Neural cell (in vitro differentiated cells): Measurements from ENCODE around the gene SLC11A2. TPM values are rescaled to one million over a fixed set of nuclear protein-coding genes. Genes with fewer than 3 reads are reported as not detected.

Experiments
- H2AFZ ChIP-seq: fragments of 200-600, 300-800 bp; sonication (generic), shearing (Covaris generic); 2 replicates; pipeline ENCODE4 v1.6.0; 2014; ENCODE audit warnings: low read depth, mild to moderate bottlenecking, antibody characterized with exemption, low read length, moderate library complexity
- H3F3A ChIP-seq: fragments of 200-600 bp; shearing (Covaris generic); 2 replicates; pipeline ENCODE4 v1.6.1; 2016; ENCODE audit warnings: mild to moderate bottlenecking, moderate library complexity, mixed read lengths, antibody characterized with exemption, low read length; ENCODE audit not compliant: insufficient read depth, poor library complexity, severe bottlenecking
- H3K27ac ChIP-seq: fragments of 200-600, 300-800 bp; sonication (generic), shearing (Covaris generic); 2 replicates; pipeline ENCODE4 v1.5.1; 2014; ENCODE audit warnings: mild to moderate bottlenecking, low read length, moderate library complexity
- H3K27me3 ChIP-seq: fragments of 300-800, 200-600 bp; sonication (generic), shearing (Covaris generic); 2 replicates; pipeline ENCODE4 v1.6.0; 2014; ENCODE audit warnings: mild to moderate bottlenecking, low read depth, low read length, moderate library complexity; ENCODE audit not compliant: insufficient read depth
- H3K36me3 ChIP-seq: fragments of 300-800, 200-600 bp; sonication (generic), shearing (Covaris generic); 2 replicates; pipeline ENCODE4 v1.5.1; 2014; ENCODE audit warnings: mild to moderate bottlenecking, antibody characterized with exemption, low read length, moderate library complexity; ENCODE audit not compliant: insufficient read depth
- H3K4me2 ChIP-seq: fragments of 300-800, 200-600 bp; sonication (generic), shearing (Covaris generic); 2 replicates; pipeline ENCODE4 v1.6.0; 2014; ENCODE audit warnings: mild to moderate bottlenecking, low read length
- H3K4me3 ChIP-seq: fragments of 300-800, 200-600 bp; sonication (generic), shearing (Covaris generic); 2 replicates; pipeline ENCODE4 v1.5.1; 2014; ENCODE audit warnings: mild to moderate bottlenecking, low read length, moderate library complexity
- H3K79me2 ChIP-seq: fragments of 200-600 bp; shearing (Covaris generic); replicated peaks from 2 replicates; pipeline ENCODE4 v1.6.0; 2014; ENCODE audit warnings: mild to moderate bottlenecking, low read length, moderate library complexity; ENCODE audit not compliant: insufficient read depth
- H3K9ac ChIP-seq: fragments of 300-800, 200-600 bp; sonication (generic), shearing (Covaris generic); 2 replicates; pipeline ENCODE4 v1.6.1; 2016; ENCODE audit warnings: mild to moderate bottlenecking, low read length, mixed read lengths
- H3K9me2 ChIP-seq: fragments of 200-600 bp; shearing (Covaris generic); 2 replicates; pipeline ENCODE4 v1.6.1; 2016; ENCODE audit warnings: mild to moderate bottlenecking, low read length, mixed read lengths; ENCODE audit not compliant: insufficient read depth
- H3K9me3 ChIP-seq: fragments of 200-600, 300-800 bp; sonication (generic), shearing (Covaris generic); 2 replicates; pipeline ENCODE4 v1.6.1; 2016; ENCODE audit warnings: mild to moderate bottlenecking, mixed run types, low read length, moderate library complexity, mixed read lengths
- H4K20me1 ChIP-seq: fragments of 200-600 bp; shearing (Covaris generic); 2 replicates; pipeline ENCODE4 v1.6.1; 2016; ENCODE audit warnings: mild to moderate bottlenecking, mixed run types; ENCODE audit not compliant: insufficient read depth
- CTCF ChIP-seq: fragments of 450-650 bp; IDR thresholded peaks from 2 replicates; pipeline ENCODE4 v1.5.1; 2014; ENCODE audit warnings: antibody characterized with exemption, mild to moderate bottlenecking, moderate library complexity; ENCODE audit not compliant: poor library complexity, severe bottlenecking
- EP300 ChIP-seq: fragments of 450-650 bp; conservative IDR thresholded peaks from 2 replicates; pipeline ENCODE4 v1.6.1; 2014; ENCODE audit warnings: antibody characterized with exemption, mild to moderate bottlenecking, moderate library complexity; ENCODE audit not compliant: poor library complexity, severe bottlenecking
- EZH2 ChIP-seq: fragments of 200-600, 300-800 bp; shearing (Covaris generic), sonication (generic); IDR thresholded peaks from 2 replicates; pipeline ENCODE4 v1.6.1; 2014; ENCODE audit warnings: antibody characterized with exemption, low read length, borderline replicate concordance, mild to moderate bottlenecking; ENCODE audit not compliant: insufficient read depth, poor library complexity, severe bottlenecking
- MXI1 ChIP-seq: fragments of 450-650 bp; conservative IDR thresholded peaks from 2 replicates; pipeline ENCODE4 v1.6.1; 2014; ENCODE audit warnings: antibody characterized with exemption, mild to moderate bottlenecking; ENCODE audit not compliant: poor library complexity, severe bottlenecking
- POLR2AphosphoS5 ChIP-seq: IDR thresholded peaks from 2 replicates; pipeline ENCODE4 v1.6.1; 2012
- RAD21 ChIP-seq: fragments of 450-650 bp; conservative IDR thresholded peaks from 2 replicates; pipeline ENCODE4 v1.6.1; 2014; ENCODE audit warnings: antibody characterized with exemption, mild to moderate bottlenecking, moderate library complexity
- REST ChIP-seq: IDR thresholded peaks from 2 replicates; pipeline ENCODE4 v1.6.1; 2012; ENCODE audit warnings: borderline replicate concordance
- SMC3 ChIP-seq: fragments of 450-650 bp; conservative IDR thresholded peaks from 2 replicates; pipeline ENCODE4 v1.6.1; 2014; ENCODE audit warnings: antibody characterized with exemption, mild to moderate bottlenecking, moderate library complexity; ENCODE audit not compliant: poor library complexity
- TAF1 ChIP-seq: IDR thresholded peaks from 2 replicates; pipeline ENCODE4 v1.6.1; 2012; ENCODE audit warnings: low read depth
- polyA plus RNA-seq: library from polyadenylated mRNA; depleted of rRNA; stranded (reverse); fragments of >200 nt; gene quantifications from 2 replicates; pipeline ENCODE4 v1.2.3, GENCODE V29; 2014

SLC11A2 gene
- polyA plus RNA-seq, 1 donor from 2014 or later, result 62.3 TPM

GRCh38 chr12:51062631-51063397 is 36.6 kb upstream of the SLC11A2 start:
- no peak overlapping the region for H3K27ac ChIP-seq
- no peaks in the 10 kb centered on the region for H4K20me1 ChIP-seq
- peaks cover 10% of the 10 kb centered on the region for H3K36me3 ChIP-seq
- no peak for TF ChIP-seq SMC3
- TF ChIP-seq RAD21, result no peak
- TF ChIP-seq EZH2, result no peak
- TF ChIP-seq EP300, result no peak
- TF ChIP-seq MXI1, result no peak
- TF ChIP-seq POLR2AphosphoS5, result no peak
- TF ChIP-seq TAF1, result no peak
- no peak for TF ChIP-seq REST
- TF ChIP-seq CTCF, result no peak
- H3K9me3 ChIP-seq, result no peaks in the 10 kb centered on the region
- no peak overlapping the region for H3K4me2 ChIP-seq
- no peak overlapping the region for H3K9ac ChIP-seq
- no peaks in the 10 kb centered on the region for H3K79me2 ChIP-seq
- H3F3A ChIP-seq, result no peaks in the 10 kb centered on the region
- H3K9me2 ChIP-seq, result no peaks in the 10 kb centered on the region
- H3K4me3 ChIP-seq, result no peak overlapping the region
- no peaks in the 10 kb centered on the region for H3K27me3 ChIP-seq
- no peak overlapping the region for H2AFZ ChIP-seq

- Histone ChIP-seq H3K27me3 (no peaks in the 10 kb centered on the region), H3K4me2 (no peak overlapping the region), H3F3A (no peaks in the 10 kb centered on the region), H3K9ac (no peak overlapping the region), H2AFZ (no peak overlapping the region), H3K9me3 (no peaks in the 10 kb centered on the region), H3K27ac (no peak overlapping the region), H3K9me2 (no peaks in the 10 kb centered on the region), H4K20me1 (no peaks in the 10 kb centered on the region), H3K36me3 (peaks cover 10% of the 10 kb centered on the region), H3K4me3 (no peak overlapping the region), H3K79me2 (no peaks in the 10 kb centered on the region)
- TF ChIP-seq SMC3 (no peak), MXI1 (no peak), POLR2AphosphoS5 (no peak), EZH2 (no peak), TAF1 (no peak), REST (no peak), RAD21 (no peak), EP300 (no peak), CTCF (no peak)
These were observed 32.9 kb upstream of the SLC11A2 start for GRCh38 chr12:51059086-51059485.
